IMR-90 (cell line): ENCODE measurements around the gene EHBP1. TPM values are rescaled to one million over a fixed set of nuclear protein-coding genes. Genes with fewer than 3 reads are reported as not detected.

Source experiments
- ATAC-seq: fragments of 200-7000 bp; cut with Tn5 transposase; 2 replicates; pipeline ENCODE4 v1.9.1; 2020; ENCODE audit warnings: low read depth, mild to moderate bottlenecking, moderate library complexity
- BruUV-seq: library from RNA; stranded (reverse); fragments of 400-500 nt; replicated peaks from 2 replicates; lab custom pipeline; 2021; lab: Mats Ljungman, UMichigan
- CTCF ChIA-PET: fragments of 300-600 bp; formaldehyde crosslinking; extraction: SDS; loops from one replicate; lab custom pipeline; 2021; ENCODE audit warnings: antibody characterized with exemption; lab: Yijun Ruan, JAX
- POLR2A ChIA-PET: fragments of 300-600 bp; sonication (Branson Sonifier 250); formaldehyde crosslinking; loops from one replicate; lab custom pipeline; 2022; ENCODE audit warnings: antibody characterized with exemption; ENCODE audit not compliant: unreplicated experiment; lab: Charles Lee
- DNase-seq: peaks from one replicate; pipeline ENCODE4 v3.0.0; 2013
- H2AFZ ChIP-seq: replicated peaks from 2 replicates; pipeline ENCODE3; 2013; ENCODE audit warnings: low read length, mild to moderate bottlenecking; ENCODE audit not compliant: poor library complexity
- H2AK5ac ChIP-seq: 2 replicates; pipeline ENCODE4 v1.6.1; 2013; ENCODE audit warnings: low read depth, low read length, inconsistent platforms
- H2AK9ac ChIP-seq: replicated peaks from 2 replicates; pipeline ENCODE3; 2013; ENCODE audit warnings: mild to moderate bottlenecking, low read depth, low read length, moderate library complexity; ENCODE audit not compliant: poor library complexity
- H2BK120ac ChIP-seq: 2 replicates; pipeline ENCODE4 v1.6.1; 2013; ENCODE audit warnings: low read depth, low read length, inconsistent platforms
- H2BK15ac ChIP-seq: 3 replicates; pipeline ENCODE4 v1.6.1; 2013; ENCODE audit warnings: low read depth, low read length, inconsistent platforms
- H2BK20ac ChIP-seq: 2 replicates; pipeline ENCODE4 v1.6.1; 2013; ENCODE audit warnings: low read depth, mild to moderate bottlenecking, inconsistent platforms, low read length, moderate library complexity
- H2BK5ac ChIP-seq: 2 replicates; pipeline ENCODE4 v1.6.1; 2013; ENCODE audit warnings: mild to moderate bottlenecking, low read depth, low read length, inconsistent platforms; ENCODE audit not compliant: poor library complexity, severe bottlenecking
- H3K14ac ChIP-seq: replicated peaks from 2 replicates; pipeline ENCODE4 v1.6.1; 2013; ENCODE audit warnings: low read depth, low read length, inconsistent platforms
- H3K18ac ChIP-seq: 2 replicates; pipeline ENCODE4 v1.6.1; 2013; ENCODE audit warnings: low read depth, low read length, control low read depth
- H3K23ac ChIP-seq: 2 replicates; pipeline ENCODE4 v1.6.1; 2013; ENCODE audit warnings: low read depth, low read length, inconsistent platforms
- H3K27ac ChIP-seq: 2 replicates; pipeline ENCODE4 v1.5.1; 2013; ENCODE audit warnings: mild to moderate bottlenecking, control low read depth, low read length; ENCODE audit not compliant: insufficient read depth
- H3K27me3 ChIP-seq: 2 replicates; pipeline ENCODE4 v1.6.1; 2013; ENCODE audit warnings: low read length; ENCODE audit not compliant: control insufficient read depth, insufficient read depth
- H3K36me3 ChIP-seq: 2 replicates; pipeline ENCODE4 v1.6.1; 2013; ENCODE audit warnings: low read length, mixed read lengths; ENCODE audit not compliant: control insufficient read depth, insufficient read depth
- H3K4ac ChIP-seq: 2 replicates; pipeline ENCODE4 v1.6.1; 2013; ENCODE audit warnings: low read depth, low read length, inconsistent platforms
- H3K4me1 ChIP-seq: 2 replicates; pipeline ENCODE4 v1.6.1; 2013; ENCODE audit warnings: low read length, mixed read lengths; ENCODE audit not compliant: control insufficient read depth, insufficient read depth
- H3K4me2 ChIP-seq: 2 replicates; pipeline ENCODE4 v1.6.1; 2013; ENCODE audit warnings: low read depth, mild to moderate bottlenecking, control low read depth, low read length, moderate library complexity
- H3K4me3 ChIP-seq: 2 replicates; pipeline ENCODE4 v1.5.1; 2013; ENCODE audit warnings: low read depth, mild to moderate bottlenecking, control low read depth, low read length, moderate library complexity; ENCODE audit not compliant: insufficient read depth
- H3K56ac ChIP-seq: 2 replicates; pipeline ENCODE4 v1.6.1; 2013; ENCODE audit warnings: low read length, inconsistent platforms; ENCODE audit not compliant: insufficient read depth; ENCODE audit errors: extremely low read depth
- H3K79me1 ChIP-seq, 2 experiments: 2 replicates each; pipeline ENCODE4 v1.6.1; 2013; ENCODE audit warnings: low read length in 2 of 2, inconsistent platforms in 1 of 2, low read depth in 1 of 2
- H3K9ac ChIP-seq: 2 replicates; pipeline ENCODE4 v1.6.1; 2013; ENCODE audit warnings: low read depth, low read length, control low read depth
- H3K9me1 ChIP-seq: 2 replicates; pipeline ENCODE4 v1.6.1; 2013; ENCODE audit warnings: low read length, inconsistent platforms; ENCODE audit not compliant: insufficient read depth
- H3K9me3 ChIP-seq: 2 replicates; pipeline ENCODE4 v1.6.1; 2013; ENCODE audit warnings: low read length; ENCODE audit not compliant: control insufficient read depth, insufficient read depth
- H4K20me1 ChIP-seq: 2 replicates; pipeline ENCODE4 v1.6.1; 2013; ENCODE audit warnings: low read length, inconsistent platforms; ENCODE audit not compliant: insufficient read depth
- H4K5ac ChIP-seq: 2 replicates; pipeline ENCODE4 v1.6.1; 2013; ENCODE audit warnings: mild to moderate bottlenecking, low read depth, low read length, control low read depth
- H4K8ac ChIP-seq, 2 experiments: 2 replicates each; pipeline ENCODE4 v1.6.1; 2013; ENCODE audit warnings: low read depth in 2 of 2, low read length in 2 of 2, control low read depth in 1 of 2, inconsistent platforms in 1 of 2
- H4K91ac ChIP-seq: 2 replicates; pipeline ENCODE4 v1.6.1; 2013; ENCODE audit warnings: low read depth, low read length, inconsistent platforms; ENCODE audit not compliant: insufficient read depth
- CHD1 ChIP-seq: IDR thresholded peaks from 2 replicates; pipeline ENCODE4 v1.6.1; 2012; ENCODE audit warnings: low read depth, low read length, improper control_type of control experiment
- NFE2L2 ChIP-seq: fragments of 150-350 bp; IDR thresholded peaks from 2 replicates; pipeline ENCODE4 v1.6.1; 2016; ENCODE audit warnings: low read depth, mild to moderate bottlenecking, low read length
- POLR2A ChIP-seq: IDR thresholded peaks from 2 replicates; pipeline ENCODE4 v1.6.1; 2012; ENCODE audit warnings: mild to moderate bottlenecking, low read depth, low read length
- RAD21 ChIP-seq: IDR thresholded peaks from 2 replicates; pipeline ENCODE4 v1.6.1; 2012; ENCODE audit warnings: low read length, improper control_type of control experiment
- RFX5 ChIP-seq: IDR thresholded peaks from 2 replicates; pipeline ENCODE4 v1.8.0; 2012; ENCODE audit warnings: low read depth, mild to moderate bottlenecking, low read length, moderate library complexity
- WGBS, 2 experiments: methylation state at CpG; one replicate each; pipeline versions ENCODE4 v1.1.5 to v1.1.7; 2013; ENCODE audit warnings: missing lambda C conversion rate in 2 of 2; ENCODE audit not compliant: insufficient read length in 1 of 2; ENCODE audit errors: extremely low coverage in 2 of 2; 5-methylcytosine and 5-hydroxymethylcytosine counted together
- dilution Hi-C: fragments of 300-500 bp; cut with HindIII; formaldehyde crosslinking; loops from one replicate; pipeline ENCODE4 v1.14.3; 2018; ENCODE audit warnings: low sequenced_read_pairs; ENCODE audit not compliant: unreplicated experiment
- in situ Hi-C: fragments of 300-500 bp; cut with MboI; formaldehyde crosslinking; loops from 3 replicates; pipeline ENCODE4 v1.14.3; 2019; ENCODE audit warnings: low sequenced_read_pairs, inconsistent platforms, mixed read lengths
- intact Hi-C: fragments of 100-400 bp; cut with micrococcal nuclease; formaldehyde crosslinking; loops from 2 replicates; pipeline ENCODE4 v1.10.0; 2022
- polyA plus RNA-seq, 3 experiments: library from polyadenylated mRNA; depleted of rRNA; stranded (reverse); fragments of >200 nt; gene quantifications; 2 replicates each; pipeline ENCODE4 v1.2.3, GENCODE V29; 2012; ENCODE audit warnings: low replicate concordance in 1 of 3
- total RNA-seq: library from RNA; depleted of rRNA; stranded (reverse); fragments of >200 nt; gene quantifications from 2 replicates; pipeline ENCODE4 v1.2.3, GENCODE V29; 2012
- TF ChIP-seq, protein P1 (sequence below): fragments of 150-350 bp; IDR thresholded peaks from 2 replicates; pipeline ENCODE4 v1.6.1; 2017; ENCODE audit warnings: mild to moderate bottlenecking, antibody characterized with exemption, low read length, low read depth

EHBP1 gene
- total and polyA plus RNA-seq, 2 of the 4 experiments (the other 2 are of a cell fraction) = 28.3 to 44.4 TPM

DNA sequence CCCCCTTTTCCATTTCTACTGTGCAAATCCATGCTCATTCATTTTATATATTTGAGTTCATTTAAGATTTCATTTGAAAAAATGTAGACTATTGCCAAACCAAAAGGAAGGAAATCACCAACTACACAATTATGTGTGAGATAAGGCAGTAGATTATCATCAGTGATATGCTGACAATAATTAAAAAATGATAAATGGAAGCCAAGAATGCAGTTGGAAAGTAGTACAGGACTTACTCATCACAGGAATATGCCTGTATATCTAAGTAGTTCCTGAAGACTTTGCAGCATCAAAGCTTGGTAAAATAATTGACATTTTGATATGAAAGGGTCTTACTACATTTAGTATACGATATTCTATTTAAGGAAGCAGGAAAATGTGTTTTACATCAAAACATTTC, 179.0 kb downstream of the EHBP1 start:
- no CpG with 5 or more reads among the region's 1 CpG for WGBS, 2 experiments
- H3K4me3 ChIP-seq = no peak overlapping the region
- DNase-seq (peak; percentile 30), ATAC-seq (peak; percentile 56; the same call in 1 of the 2 replicates)
- no peak overlapping the region for H2BK5ac ChIP-seq
- intact Hi-C loops = no loop called here
- H3K4me2 ChIP-seq = no peak overlapping the region
- H4K5ac ChIP-seq = no peak overlapping the region
- no peak overlapping the region for H3K27ac ChIP-seq
- no peak overlapping the region for H3K18ac ChIP-seq
- H4K91ac ChIP-seq = no peak overlapping the region
- no TSS peak for BruUV-seq
- no peak overlapping the region for H2AK5ac ChIP-seq
- CTCF ChIA-PET = no interaction called here
- H3K9me3 ChIP-seq = no peaks in the 10 kb centered on the region
- dilution Hi-C loops = no loop called here
- H4K20me1 ChIP-seq = no peaks in the 10 kb centered on the region
- H3K4ac ChIP-seq = no peak overlapping the region
- H3K4me1 ChIP-seq = no peaks in the 10 kb centered on the region
- H3K23ac ChIP-seq = no peak overlapping the region
- no peak overlapping the region for H3K56ac ChIP-seq
- no peak overlapping the region for H2BK20ac ChIP-seq
- no peaks in the 10 kb centered on the region for H3K9me1 ChIP-seq
- H3K27me3 ChIP-seq = no peaks in the 10 kb centered on the region
- no peak for TF ChIP-seq POLR2A
- TF ChIP-seq, protein P1, sequence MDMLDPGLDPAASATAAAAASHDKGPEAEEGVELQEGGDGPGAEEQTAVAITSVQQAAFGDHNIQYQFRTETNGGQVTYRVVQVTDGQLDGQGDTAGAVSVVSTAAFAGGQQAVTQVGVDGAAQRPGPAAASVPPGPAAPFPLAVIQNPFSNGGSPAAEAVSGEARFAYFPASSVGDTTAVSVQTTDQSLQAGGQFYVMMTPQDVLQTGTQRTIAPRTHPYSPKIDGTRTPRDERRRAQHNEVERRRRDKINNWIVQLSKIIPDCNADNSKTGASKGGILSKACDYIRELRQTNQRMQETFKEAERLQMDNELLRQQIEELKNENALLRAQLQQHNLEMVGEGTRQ = no peak
- no peak for TF ChIP-seq NFE2L2
- no peak for TF ChIP-seq RAD21
- no peak for TF ChIP-seq RFX5
- no peak for TF ChIP-seq CHD1
- no peak overlapping the region for H3K9ac ChIP-seq
- H3K79me1 ChIP-seq = no peaks in the 10 kb centered on the region; a peak in 1 of 4 replicates
- in situ Hi-C loops = no loop called here
- POLR2A ChIA-PET = no interaction called here
- H2BK15ac ChIP-seq = no peak overlapping the region
- no peak overlapping the region for H4K8ac ChIP-seq
- no peak overlapping the region for H2AFZ ChIP-seq
- H3K36me3 ChIP-seq = no peaks in the 10 kb centered on the region
- H3K14ac ChIP-seq = no peak overlapping the region
- no peak overlapping the region for H2BK120ac ChIP-seq
- H2AK9ac ChIP-seq = no peak overlapping the region
